OCI-LY1 (cell line): ENCODE results near the gene RCVRN.

Source experiments
- H2AFZ ChIP-seq: fragments of 200-600 bp; sonication (generic), shearing (Covaris generic); 2 replicates; pipeline ENCODE4 v1.6.0; 2014; ENCODE audit warnings: antibody characterized with exemption, mild to moderate bottlenecking, low read length
- H3F3A ChIP-seq: fragments of 200-600 bp; sonication (generic), shearing (Covaris generic); 2 replicates; pipeline ENCODE4 v1.6.0; 2014; ENCODE audit warnings: mild to moderate bottlenecking, antibody characterized with exemption, low read length, moderate library complexity; ENCODE audit not compliant: insufficient read depth
- H3K27ac ChIP-seq: fragments of 200-600 bp; sonication (generic); 2 replicates; pipeline ENCODE4 v1.5.1; 2014; ENCODE audit warnings: low read length, mixed run types, mild to moderate bottlenecking, low read depth; ENCODE audit not compliant: poor library complexity, severe bottlenecking
- H3K27me3 ChIP-seq: fragments of 200-600 bp; sonication (generic); 2 replicates; pipeline ENCODE4 v1.6.0; 2014; ENCODE audit warnings: antibody characterized with exemption, mild to moderate bottlenecking, low read length, moderate library complexity; ENCODE audit not compliant: insufficient read depth
- H3K36me3 ChIP-seq: fragments of 200-600 bp; sonication (generic); 2 replicates; pipeline ENCODE4 v1.6.1; 2014; ENCODE audit warnings: mild to moderate bottlenecking, antibody characterized with exemption, low read length, moderate library complexity, mixed read lengths; ENCODE audit not compliant: insufficient read depth
- H3K4me1 ChIP-seq: fragments of 200-600 bp; sonication (generic); 2 replicates; pipeline ENCODE4 v1.5.1; 2014; ENCODE audit warnings: mild to moderate bottlenecking, low read length, moderate library complexity; ENCODE audit not compliant: insufficient read depth, severe bottlenecking
- H3K4me2 ChIP-seq: fragments of 200-600 bp; sonication (generic), shearing (Covaris generic); 2 replicates; pipeline ENCODE4 v1.6.1; 2014; ENCODE audit warnings: low read length
- H3K4me3 ChIP-seq: fragments of 200-600 bp; sonication (generic); 2 replicates; pipeline ENCODE4 v1.5.1; 2014; ENCODE audit warnings: low read length, low read depth, mild to moderate bottlenecking, mixed read lengths; ENCODE audit not compliant: poor library complexity, severe bottlenecking
- H3K79me2 ChIP-seq: fragments of 200-600 bp; shearing (Covaris generic); 2 replicates; pipeline ENCODE4 v1.6.1; 2016; ENCODE audit warnings: mixed run types, low read length, mixed read lengths; ENCODE audit not compliant: insufficient read depth
- H3K9ac ChIP-seq: fragments of 200-600 bp; sonication (generic), shearing (Covaris generic); 2 replicates; pipeline ENCODE4 v1.6.1; 2014; ENCODE audit warnings: mild to moderate bottlenecking, low read length, mixed read lengths
- H3K9me2 ChIP-seq: fragments of 200-600 bp; sonication (generic), shearing (Covaris generic); 2 replicates; pipeline ENCODE4 v1.6.1; 2014; ENCODE audit warnings: low read depth, mild to moderate bottlenecking, low read length, mixed read lengths
- H3K9me3 ChIP-seq: fragments of 200-600 bp; shearing (Covaris generic); 2 replicates; pipeline ENCODE4 v1.6.1; 2014; ENCODE audit warnings: low read length, mixed read lengths
- H4K20me1 ChIP-seq: fragments of 200-600 bp; sonication (generic), shearing (Covaris generic); 2 replicates; pipeline ENCODE4 v1.6.0; 2016; ENCODE audit warnings: mild to moderate bottlenecking, low read length; ENCODE audit not compliant: insufficient read depth
- CTCF ChIP-seq: fragments of 200-600 bp; sonication (generic), shearing (Covaris generic); IDR thresholded peaks from 2 replicates; pipeline ENCODE4 v1.5.1; 2017; ENCODE audit warnings: mild to moderate bottlenecking, antibody characterized with exemption, low read length, moderate library complexity, mixed read lengths
- EZH2 ChIP-seq: fragments of 200-600 bp; sonication (generic), shearing (Covaris generic); IDR thresholded peaks from 2 replicates; pipeline ENCODE4 v1.8.0; 2017; ENCODE audit warnings: borderline replicate concordance, mixed run types, mild to moderate bottlenecking, antibody characterized with exemption, low read length, moderate library complexity, mixed read lengths

Gene RCVRN

GRCh38 chr17:9918352-9918751 is 13.3 kb upstream of the RCVRN start:
- H3K4me2 ChIP-seq = no peak overlapping the region
- no peaks in the 10 kb centered on the region for H4K20me1 ChIP-seq
- H3K36me3 ChIP-seq = no peaks in the 10 kb centered on the region

GRCh38 chr17:9917801-9918200 is 12.7 kb upstream of the RCVRN start:
- Histone ChIP-seq H3K4me3 (no peak overlapping the region), H3K4me1 (no peaks in the 10 kb centered on the region), H3F3A (no peaks in the 10 kb centered on the region), H2AFZ (no peak overlapping the region), H3K9me2 (no peaks in the 10 kb centered on the region), H3K9ac (no peak overlapping the region), H3K27me3 (no peaks in the 10 kb centered on the region; the same call in 1 of the 2 replicates), H3K4me2 (no peak overlapping the region), H3K36me3 (no peaks in the 10 kb centered on the region), H3K79me2 (no peaks in the 10 kb centered on the region), H3K9me3 (no peaks in the 10 kb centered on the region), H4K20me1 (no peaks in the 10 kb centered on the region), H3K27ac (no peak overlapping the region)
- TF ChIP-seq EZH2 = no peak
- TF ChIP-seq CTCF = no peak

More at GRCh38 chr17:9918352-9918751, 13.3 kb upstream of the RCVRN start:
- no peaks in the 10 kb centered on the region for H3K79me2 ChIP-seq
- H3K4me3 ChIP-seq = no peak overlapping the region
- H3K27me3 ChIP-seq = no peaks in the 10 kb centered on the region; the same call in 1 of the 2 replicates
- H2AFZ ChIP-seq = no peak overlapping the region
- no peaks in the 10 kb centered on the region for H3K4me1 ChIP-seq
- H3K9ac ChIP-seq = no peak overlapping the region
- no peaks in the 10 kb centered on the region for H3K9me3 ChIP-seq
- no peak for TF ChIP-seq CTCF
- TF ChIP-seq EZH2 = no peak
- no peak overlapping the region for H3K27ac ChIP-seq
- no peaks in the 10 kb centered on the region for H3K9me2 ChIP-seq
- H3F3A ChIP-seq = no peaks in the 10 kb centered on the region

- Histone ChIP-seq H4K20me1 (no peaks in the 10 kb centered on the region), H3F3A (no peaks in the 10 kb centered on the region), H3K36me3 (no peaks in the 10 kb centered on the region)
These were observed 12.1 kb upstream of the RCVRN start for GRCh38 chr17:9917131-9917530.

More at GRCh38 chr17:9917131-9917530, 12.1 kb upstream of the RCVRN start:
- Histone ChIP-seq H3K9ac (no peak overlapping the region), H3K9me2 (no peaks in the 10 kb centered on the region), H3K4me3 (no peak overlapping the region), H3K9me3 (no peaks in the 10 kb centered on the region), H3K4me2 (no peak overlapping the region), H3K27ac (no peak overlapping the region), H3K4me1 (no peaks in the 10 kb centered on the region), H3K79me2 (no peaks in the 10 kb centered on the region), H2AFZ (no peak overlapping the region), H3K27me3 (no peaks in the 10 kb centered on the region; the same call in 1 of the 2 replicates)
- TF ChIP-seq EZH2 (no peak), CTCF (no peak)
